ENCODE data around the gene PDILT.
"Not testable (repeated sequence)": the region's sequence is repeated elsewhere in the genome, so short reads cannot be mapped to it uniquely, and the experiment has no call there.

The PDILT gene

GRCh38 chr16:20404637-20405036 is at the start of gene PDILT:
Gene PDILT (minus strand): TSS chr16:20404737. CDS start chr16:20399300, 5,437 bp downstream.
- H3K27ac ChIP-seq (ENCODE audit: low read length), result no peak within 1 kb of the TSS
- no peaks in the 10 kb centered on the region for H3K9me3 ChIP-seq (ENCODE audit: control insufficient read depth in 2 of 2, low read length in 2 of 2)
- H3K9ac ChIP-seq (ENCODE audit: low read length in 2 of 2), result no peak within 1 kb of the TSS

GRCh38 chr16:20453633-20454032 is 49.1 kb upstream of the PDILT start:
- H3K27me3 ChIP-seq (ENCODE audit: control insufficient read depth in 1 of 2, insufficient read depth in 2 of 2, low read length in 2 of 2); H3K9me3 ChIP-seq (ENCODE audit: control insufficient read depth in 2 of 2, low read length in 2 of 2); H3K4me3 ChIP-seq (ENCODE audit: low read length in 2 of 2); H3K9ac ChIP-seq (ENCODE audit: low read length in 2 of 2); H3K27ac ChIP-seq (ENCODE audit: low read length); H3K36me3 ChIP-seq (ENCODE audit: control insufficient read depth in 2 of 2, insufficient read depth in 2 of 2, low read length in 2 of 2); H3K4me1 ChIP-seq (ENCODE audit: control insufficient read depth, insufficient read depth, low read length): not testable (repeated sequence)

More at GRCh38 chr16:20404637-20405036, at the start of gene PDILT:
- H3K4me3 ChIP-seq (ENCODE audit: low read length in 2 of 2), result no peak within 1 kb of the TSS
- no peaks in the 10 kb centered on the region for H3K4me1 ChIP-seq (ENCODE audit: control insufficient read depth, insufficient read depth, low read length)
- H3K36me3 ChIP-seq (ENCODE audit: control insufficient read depth in 2 of 2, insufficient read depth in 2 of 2, low read length in 2 of 2), result no peaks in the 10 kb centered on the region
- H3K27me3 ChIP-seq (ENCODE audit: control insufficient read depth in 1 of 2, insufficient read depth in 2 of 2, low read length in 2 of 2), result no peaks in the 10 kb centered on the region

- H3K27me3 ChIP-seq (ENCODE audit: control insufficient read depth in 1 of 2, insufficient read depth in 2 of 2, low read length in 2 of 2); H3K9me3 ChIP-seq (ENCODE audit: control insufficient read depth in 2 of 2, low read length in 2 of 2): not testable (repeated sequence)
Measured at GRCh38 chr16:20451364-20451763, 46.8 kb upstream of the PDILT start, which contains the start of gene ACSM2A. Gene ACSM2A (plus strand): TSS chr16:20451521. CDS start chr16:20460115, 8,594 bp downstream.

GRCh38 chr16:20446652-20447393 is 42.3 kb upstream of the PDILT start:
- H3K9me3 ChIP-seq (ENCODE audit: control insufficient read depth in 2 of 2, low read length in 2 of 2); H3K27ac ChIP-seq (ENCODE audit: low read length); H3K9ac ChIP-seq (ENCODE audit: low read length in 2 of 2); H3K4me3 ChIP-seq (ENCODE audit: low read length in 2 of 2); H3K4me1 ChIP-seq (ENCODE audit: control insufficient read depth, insufficient read depth, low read length); H3K27me3 ChIP-seq (ENCODE audit: control insufficient read depth in 1 of 2, insufficient read depth in 2 of 2, low read length in 2 of 2); H3K36me3 ChIP-seq (ENCODE audit: control insufficient read depth in 2 of 2, insufficient read depth in 2 of 2, low read length in 2 of 2): not testable (repeated sequence)

More at GRCh38 chr16:20451364-20451763, 46.8 kb upstream of the PDILT start, which contains the start of gene ACSM2A:
- H3K4me3 ChIP-seq (ENCODE audit: low read length in 2 of 2); H3K4me1 ChIP-seq (ENCODE audit: control insufficient read depth, insufficient read depth, low read length); H3K36me3 ChIP-seq (ENCODE audit: control insufficient read depth in 2 of 2, insufficient read depth in 2 of 2, low read length in 2 of 2); H3K9ac ChIP-seq (ENCODE audit: low read length in 2 of 2); H3K27ac ChIP-seq (ENCODE audit: low read length): not testable (repeated sequence)

GRCh38 chr16:20441859-20442258 is 37.3 kb upstream of the PDILT start:
- H3K36me3 ChIP-seq (ENCODE audit: control insufficient read depth in 2 of 2, insufficient read depth in 2 of 2, low read length in 2 of 2); H3K9me3 ChIP-seq (ENCODE audit: control insufficient read depth in 2 of 2, low read length in 2 of 2); H3K4me1 ChIP-seq (ENCODE audit: control insufficient read depth, insufficient read depth, low read length); H3K9ac ChIP-seq (ENCODE audit: low read length in 2 of 2); H3K4me3 ChIP-seq (ENCODE audit: low read length in 2 of 2); H3K27me3 ChIP-seq (ENCODE audit: control insufficient read depth in 1 of 2, insufficient read depth in 2 of 2, low read length in 2 of 2); H3K27ac ChIP-seq (ENCODE audit: low read length): not testable (repeated sequence)

GRCh38 chr16:20441191-20441590 is 36.7 kb upstream of the PDILT start:
- Histone ChIP-seq H3K9ac (ENCODE audit: low read length in 2 of 2) (no peak overlapping the region), H3K27ac (ENCODE audit: low read length) (no peak overlapping the region), H3K4me3 (ENCODE audit: low read length in 2 of 2) (no peak overlapping the region), H3K4me1 (ENCODE audit: control insufficient read depth, insufficient read depth, low read length) (peaks cover 10% of the 10 kb centered on the region), H3K36me3 (ENCODE audit: control insufficient read depth in 2 of 2, insufficient read depth in 2 of 2, low read length in 2 of 2) (no peaks in the 10 kb centered on the region), H3K27me3 (ENCODE audit: control insufficient read depth in 1 of 2, insufficient read depth in 2 of 2, low read length in 2 of 2) (no peaks in the 10 kb centered on the region), H3K9me3 (ENCODE audit: control insufficient read depth in 2 of 2, low read length in 2 of 2) (no peaks in the 10 kb centered on the region)

- H3K4me3 ChIP-seq (ENCODE audit: low read length in 2 of 2); H3K27me3 ChIP-seq (ENCODE audit: control insufficient read depth in 1 of 2, insufficient read depth in 2 of 2, low read length in 2 of 2); H3K4me1 ChIP-seq (ENCODE audit: control insufficient read depth, insufficient read depth, low read length); H3K9me3 ChIP-seq (ENCODE audit: control insufficient read depth in 2 of 2, low read length in 2 of 2); H3K9ac ChIP-seq (ENCODE audit: low read length in 2 of 2); H3K36me3 ChIP-seq (ENCODE audit: control insufficient read depth in 2 of 2, insufficient read depth in 2 of 2, low read length in 2 of 2): not testable (repeated sequence)
- peak overlapping the region; percentile 64 for H3K27ac ChIP-seq (ENCODE audit: low read length)
Measured at GRCh38 chr16:20440731-20441130, 36.2 kb upstream of the PDILT start.

GRCh38 chr16:20439820-20440231 is 35.3 kb upstream of the PDILT start:
- H3K27ac ChIP-seq (ENCODE audit: low read length), result peak overlapping the region; percentile 31
- not testable (repeated sequence) for H3K9ac ChIP-seq (ENCODE audit: low read length in 2 of 2); H3K4me3 ChIP-seq (ENCODE audit: low read length in 2 of 2); H3K9me3 ChIP-seq (ENCODE audit: control insufficient read depth in 2 of 2, low read length in 2 of 2); H3K36me3 ChIP-seq (ENCODE audit: control insufficient read depth in 2 of 2, insufficient read depth in 2 of 2, low read length in 2 of 2); H3K27me3 ChIP-seq (ENCODE audit: control insufficient read depth in 1 of 2, insufficient read depth in 2 of 2, low read length in 2 of 2); H3K4me1 ChIP-seq (ENCODE audit: control insufficient read depth, insufficient read depth, low read length)

GRCh38 chr16:20438950-20439349 is 34.4 kb upstream of the PDILT start:
- H3K27ac ChIP-seq (ENCODE audit: low read length), result peak overlapping the region; percentile 31
- not testable (repeated sequence) for H3K9ac ChIP-seq (ENCODE audit: low read length in 2 of 2); H3K27me3 ChIP-seq (ENCODE audit: control insufficient read depth in 1 of 2, insufficient read depth in 2 of 2, low read length in 2 of 2); H3K36me3 ChIP-seq (ENCODE audit: control insufficient read depth in 2 of 2, insufficient read depth in 2 of 2, low read length in 2 of 2); H3K4me3 ChIP-seq (ENCODE audit: low read length in 2 of 2); H3K9me3 ChIP-seq (ENCODE audit: control insufficient read depth in 2 of 2, low read length in 2 of 2); H3K4me1 ChIP-seq (ENCODE audit: control insufficient read depth, insufficient read depth, low read length)

GRCh38 chr16:20430948-20431347 is 26.4 kb upstream of the PDILT start:
- Histone ChIP-seq H3K9ac (ENCODE audit: low read length in 2 of 2) (no peak overlapping the region), H3K27ac (ENCODE audit: low read length) (no peak overlapping the region), H3K9me3 (ENCODE audit: control insufficient read depth in 2 of 2, low read length in 2 of 2) (no peaks in the 10 kb centered on the region), H3K4me1 (ENCODE audit: control insufficient read depth, insufficient read depth, low read length) (no peaks in the 10 kb centered on the region), H3K4me3 (ENCODE audit: low read length in 2 of 2) (no peak overlapping the region), H3K36me3 (ENCODE audit: control insufficient read depth in 2 of 2, insufficient read depth in 2 of 2, low read length in 2 of 2) (no peaks in the 10 kb centered on the region), H3K27me3 (ENCODE audit: control insufficient read depth in 1 of 2, insufficient read depth in 2 of 2, low read length in 2 of 2) (no peaks in the 10 kb centered on the region)

GRCh38 chr16:20430480-20430879 is 25.9 kb upstream of the PDILT start:
- not testable (repeated sequence) for H3K9ac ChIP-seq (ENCODE audit: low read length in 2 of 2)

More at GRCh38 chr16:20430480-20430879, 25.9 kb upstream of the PDILT start:
- H3K9me3 ChIP-seq (ENCODE audit: control insufficient read depth in 2 of 2, low read length in 2 of 2); H3K4me3 ChIP-seq (ENCODE audit: low read length in 2 of 2); H3K4me1 ChIP-seq (ENCODE audit: control insufficient read depth, insufficient read depth, low read length); H3K36me3 ChIP-seq (ENCODE audit: control insufficient read depth in 2 of 2, insufficient read depth in 2 of 2, low read length in 2 of 2); H3K27me3 ChIP-seq (ENCODE audit: control insufficient read depth in 1 of 2, insufficient read depth in 2 of 2, low read length in 2 of 2); H3K27ac ChIP-seq (ENCODE audit: low read length): not testable (repeated sequence)

Data from stomach smooth muscle (tissue), 2 donors.